ENCODE measurements around the gene CEMIP.

DNA sequence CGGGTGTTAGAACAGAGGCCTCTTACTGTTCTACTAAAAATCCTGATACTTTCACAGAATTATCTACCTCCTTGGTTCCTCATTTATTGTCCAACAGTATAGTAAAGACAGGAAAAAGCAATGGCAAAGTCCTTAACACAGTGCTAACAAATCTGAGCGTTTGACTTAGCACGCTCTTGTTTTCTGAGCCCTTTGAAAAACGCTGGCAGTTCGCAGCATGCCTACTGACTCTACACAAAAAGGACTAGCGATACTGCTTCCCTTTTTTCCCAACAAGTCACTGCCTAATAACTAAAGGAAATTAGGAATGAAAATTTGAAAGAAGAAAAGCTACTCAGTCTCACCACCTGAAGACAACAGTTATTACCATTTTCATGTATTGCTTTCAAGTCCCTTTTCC, 34.8 kb upstream of the CEMIP start:
- TF ChIP-seq, protein P1, sequence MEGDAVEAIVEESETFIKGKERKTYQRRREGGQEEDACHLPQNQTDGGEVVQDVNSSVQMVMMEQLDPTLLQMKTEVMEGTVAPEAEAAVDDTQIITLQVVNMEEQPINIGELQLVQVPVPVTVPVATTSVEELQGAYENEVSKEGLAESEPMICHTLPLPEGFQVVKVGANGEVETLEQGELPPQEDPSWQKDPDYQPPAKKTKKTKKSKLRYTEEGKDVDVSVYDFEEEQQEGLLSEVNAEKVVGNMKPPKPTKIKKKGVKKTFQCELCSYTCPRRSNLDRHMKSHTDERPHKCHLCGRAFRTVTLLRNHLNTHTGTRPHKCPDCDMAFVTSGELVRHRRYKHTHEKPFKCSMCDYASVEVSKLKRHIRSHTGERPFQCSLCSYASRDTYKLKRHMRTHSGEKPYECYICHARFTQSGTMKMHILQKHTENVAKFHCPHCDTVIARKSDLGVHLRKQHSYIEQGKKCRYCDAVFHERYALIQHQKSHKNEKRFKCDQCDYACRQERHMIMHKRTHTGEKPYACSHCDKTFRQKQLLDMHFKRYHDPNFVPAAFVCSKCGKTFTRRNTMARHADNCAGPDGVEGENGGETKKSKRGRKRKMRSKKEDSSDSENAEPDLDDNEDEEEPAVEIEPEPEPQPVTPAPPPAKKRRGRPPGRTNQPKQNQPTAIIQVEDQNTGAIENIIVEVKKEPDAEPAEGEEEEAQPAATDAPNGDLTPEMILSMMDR (IDR thresholded peaks at IDR 0.05): no peak
- TF ChIP-seq POLR2A (IDR thresholded peaks at IDR 0.05): no peak
